ENCODE results near the gene DNAAF2. TPM values are rescaled to one million over a fixed set of nuclear protein-coding genes. Genes with fewer than 3 reads are reported as not detected.
"Not testable (repeated sequence)": the region's sequence is repeated elsewhere in the genome, so short reads cannot be mapped to it uniquely, and the experiment has no call there.

The DNAAF2 gene
- total RNA-seq, 1 donor = 9.8 TPM

GRCh38 chr14:49589387-49589786 is 45.7 kb downstream of the DNAAF2 start:
- TF ChIP-seq, protein P1, sequence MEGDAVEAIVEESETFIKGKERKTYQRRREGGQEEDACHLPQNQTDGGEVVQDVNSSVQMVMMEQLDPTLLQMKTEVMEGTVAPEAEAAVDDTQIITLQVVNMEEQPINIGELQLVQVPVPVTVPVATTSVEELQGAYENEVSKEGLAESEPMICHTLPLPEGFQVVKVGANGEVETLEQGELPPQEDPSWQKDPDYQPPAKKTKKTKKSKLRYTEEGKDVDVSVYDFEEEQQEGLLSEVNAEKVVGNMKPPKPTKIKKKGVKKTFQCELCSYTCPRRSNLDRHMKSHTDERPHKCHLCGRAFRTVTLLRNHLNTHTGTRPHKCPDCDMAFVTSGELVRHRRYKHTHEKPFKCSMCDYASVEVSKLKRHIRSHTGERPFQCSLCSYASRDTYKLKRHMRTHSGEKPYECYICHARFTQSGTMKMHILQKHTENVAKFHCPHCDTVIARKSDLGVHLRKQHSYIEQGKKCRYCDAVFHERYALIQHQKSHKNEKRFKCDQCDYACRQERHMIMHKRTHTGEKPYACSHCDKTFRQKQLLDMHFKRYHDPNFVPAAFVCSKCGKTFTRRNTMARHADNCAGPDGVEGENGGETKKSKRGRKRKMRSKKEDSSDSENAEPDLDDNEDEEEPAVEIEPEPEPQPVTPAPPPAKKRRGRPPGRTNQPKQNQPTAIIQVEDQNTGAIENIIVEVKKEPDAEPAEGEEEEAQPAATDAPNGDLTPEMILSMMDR (IDR thresholded peaks at IDR 0.05; ENCODE audit: extremely low read depth, low read depth, low read length) = no peak
- peaks cover 12% of the 10 kb centered on the region for H4K20me1 ChIP-seq (ENCODE audit: insufficient read depth, low read length)
- peaks cover 18% of the 10 kb centered on the region for H3K79me2 ChIP-seq (ENCODE audit: insufficient read depth, low read length)

GRCh38 chr14:49586673-49587460 is 48.2 kb downstream of the DNAAF2 start:
- Histone ChIP-seq H3K36me3 (ENCODE audit: insufficient read depth, low read length) (peaks cover 31% of the 10 kb centered on the region), H3K9me3 (ENCODE audit: low read depth, low read length) (no peaks in the 10 kb centered on the region), H3K4me3 (ENCODE audit: insufficient read depth, low read length) (peak overlapping the region; percentile 93), H3K27me3 (ENCODE audit: insufficient read depth, low read length) (no peaks in the 10 kb centered on the region), H3K4me2 (ENCODE audit: insufficient read depth, low read length) (peak overlapping the region; percentile 73), H4K20me1 (ENCODE audit: insufficient read depth, low read length) (peaks cover 28% of the 10 kb centered on the region), H3K27ac (ENCODE audit: low read depth, low read length) (peak overlapping the region; percentile 24), H3K4me1 (ENCODE audit: insufficient read depth, low read length) (peaks cover 18% of the 10 kb centered on the region), H3K79me2 (ENCODE audit: insufficient read depth, low read length) (peaks cover 43% of the 10 kb centered on the region), H2AFZ (ENCODE audit: low read length) (peak overlapping the region; percentile 36)
- DNase-seq (ENCODE audit: insufficient read length, low spot score, missing footprints) = peak; percentile 79
- TF ChIP-seq, protein P1 (IDR thresholded peaks at IDR 0.05; ENCODE audit: extremely low read depth, low read depth, low read length) = peak; percentile 83

More at GRCh38 chr14:49589387-49589786, 45.7 kb downstream of the DNAAF2 start:
- no peak for DNase-seq (ENCODE audit: insufficient read length, low spot score, missing footprints)
- Histone ChIP-seq H3K27me3 (ENCODE audit: insufficient read depth, low read length) (no peaks in the 10 kb centered on the region), H3K4me3 (ENCODE audit: insufficient read depth, low read length) (no peak overlapping the region), H3K4me1 (ENCODE audit: insufficient read depth, low read length) (peaks cover 19% of the 10 kb centered on the region), H3K36me3 (ENCODE audit: insufficient read depth, low read length) (peaks cover 5% of the 10 kb centered on the region), H3K27ac (ENCODE audit: low read depth, low read length) (no peak overlapping the region), H3K9me3 (ENCODE audit: low read depth, low read length) (no peaks in the 10 kb centered on the region), H2AFZ (ENCODE audit: low read length) (no peak overlapping the region), H3K4me2 (ENCODE audit: insufficient read depth, low read length) (no peak overlapping the region)

- Histone ChIP-seq H3K27ac (ENCODE audit: low read depth, low read length) (peak within 1 kb of the TSS; percentile 93), H3K4me2 (ENCODE audit: insufficient read depth, low read length) (peak within 1 kb of the TSS; percentile 82), H2AFZ (ENCODE audit: low read length) (peak within 1 kb of the TSS; percentile 74), H3K27me3 (ENCODE audit: insufficient read depth, low read length) (no peaks in the 10 kb centered on the region), H4K20me1 (ENCODE audit: insufficient read depth, low read length) (peaks cover 28% of the 10 kb centered on the region), H3K79me2 (ENCODE audit: insufficient read depth, low read length) (peaks cover 52% of the 10 kb centered on the region), H3K4me1 (ENCODE audit: insufficient read depth, low read length) (peaks cover 18% of the 10 kb centered on the region), H3K4me3 (ENCODE audit: insufficient read depth, low read length) (peak within 1 kb of the TSS; percentile 93), H3K36me3 (ENCODE audit: insufficient read depth, low read length) (peaks cover 31% of the 10 kb centered on the region), H3K9me3 (ENCODE audit: low read depth, low read length) (no peaks in the 10 kb centered on the region)
- TF ChIP-seq, protein P1 (IDR thresholded peaks at IDR 0.05; ENCODE audit: extremely low read depth, low read depth, low read length) = no peak
- peak; percentile 92 for DNase-seq (ENCODE audit: insufficient read length, low spot score, missing footprints)
These were observed 49.0 kb downstream of the DNAAF2 start, which contains the start of gene RPS29 for GRCh38 chr14:49585803-49586672. RPS29 (minus strand) TSS chr14:49586380; CDS start chr14:49586346, 34 bp downstream.

GRCh38 chr14:49584981-49585640 is 49.9 kb downstream of the DNAAF2 start:
- Histone ChIP-seq H3K4me2 (ENCODE audit: insufficient read depth, low read length) (peak overlapping the region; percentile 82), H3K27ac (ENCODE audit: low read depth, low read length) (peak overlapping the region; percentile 93), H3K4me3 (ENCODE audit: insufficient read depth, low read length) (peak overlapping the region; percentile 93), H3K79me2 (ENCODE audit: insufficient read depth, low read length) (peaks cover 57% of the 10 kb centered on the region), H4K20me1 (ENCODE audit: insufficient read depth, low read length) (peaks cover 30% of the 10 kb centered on the region), H3K36me3 (ENCODE audit: insufficient read depth, low read length) (peaks cover 31% of the 10 kb centered on the region), H3K4me1 (ENCODE audit: insufficient read depth, low read length) (peaks cover 21% of the 10 kb centered on the region)
- H2AFZ ChIP-seq (ENCODE audit: low read length); DNase-seq (ENCODE audit: insufficient read length, low spot score, missing footprints); H3K27me3 ChIP-seq (ENCODE audit: insufficient read depth, low read length); H3K9me3 ChIP-seq (ENCODE audit: low read depth, low read length): not testable (repeated sequence)

Data from osteoblast (primary cell).